Measurements from ENCODE around the gene EIF3I. TPM values are rescaled to one million over a fixed set of nuclear protein-coding genes. Genes with fewer than 3 reads are reported as not detected.
A peak's percentile ranks its signal among the peaks of the same experiment; 100 is the strongest.

Gene EIF3I
- total RNA-seq, 4 donors from 2014 or later, result 98.8 to 211 (median 178) TPM

GRCh38 chr1:32199043-32199716, 23.0 kb upstream of the EIF3I start:
- no peak overlapping the region for H3K4me3 ChIP-seq
- TF ChIP-seq, protein P1, sequence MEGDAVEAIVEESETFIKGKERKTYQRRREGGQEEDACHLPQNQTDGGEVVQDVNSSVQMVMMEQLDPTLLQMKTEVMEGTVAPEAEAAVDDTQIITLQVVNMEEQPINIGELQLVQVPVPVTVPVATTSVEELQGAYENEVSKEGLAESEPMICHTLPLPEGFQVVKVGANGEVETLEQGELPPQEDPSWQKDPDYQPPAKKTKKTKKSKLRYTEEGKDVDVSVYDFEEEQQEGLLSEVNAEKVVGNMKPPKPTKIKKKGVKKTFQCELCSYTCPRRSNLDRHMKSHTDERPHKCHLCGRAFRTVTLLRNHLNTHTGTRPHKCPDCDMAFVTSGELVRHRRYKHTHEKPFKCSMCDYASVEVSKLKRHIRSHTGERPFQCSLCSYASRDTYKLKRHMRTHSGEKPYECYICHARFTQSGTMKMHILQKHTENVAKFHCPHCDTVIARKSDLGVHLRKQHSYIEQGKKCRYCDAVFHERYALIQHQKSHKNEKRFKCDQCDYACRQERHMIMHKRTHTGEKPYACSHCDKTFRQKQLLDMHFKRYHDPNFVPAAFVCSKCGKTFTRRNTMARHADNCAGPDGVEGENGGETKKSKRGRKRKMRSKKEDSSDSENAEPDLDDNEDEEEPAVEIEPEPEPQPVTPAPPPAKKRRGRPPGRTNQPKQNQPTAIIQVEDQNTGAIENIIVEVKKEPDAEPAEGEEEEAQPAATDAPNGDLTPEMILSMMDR (IDR thresholded peaks at IDR 0.05), result no peak
- TF ChIP-seq POLR2A (IDR thresholded peaks at IDR 0.05) (no peak), POLR2AphosphoS5 (IDR thresholded peaks at IDR 0.05) (no peak), EP300 (IDR thresholded peaks at IDR 0.05) (no peak)
- no peak overlapping the region for H3K27ac ChIP-seq
- WGBS, result 45% methylated on average over 4 of the region's 4 CpGs
- DNase-seq (ENCODE audit: low spot score in 2 of 2), result no peak
- H3K27me3 ChIP-seq, result no peaks in the 10 kb centered on the region
- no peaks in the 10 kb centered on the region for H3K9me3 ChIP-seq
- peaks cover 37% of the 10 kb centered on the region for H3K36me3 ChIP-seq
- peaks cover 37% of the 10 kb centered on the region for H3K4me1 ChIP-seq

- Histone ChIP-seq H3K36me3 (peaks cover 32% of the 10 kb centered on the region), H3K4me3 (peak overlapping the region; percentile 57), H3K27ac (peak overlapping the region; percentile 71), H3K9me3 (no peaks in the 10 kb centered on the region), H3K27me3 (no peaks in the 10 kb centered on the region), H3K4me1 (peaks cover 38% of the 10 kb centered on the region)
- no peak for TF ChIP-seq EP300 (IDR thresholded peaks at IDR 0.05)
- WGBS, result 10% methylated on average over 2 of the region's 6 CpGs
- DNase-seq (ENCODE audit: low spot score in 2 of 2), result no peak
These were observed 22.5 kb upstream of the EIF3I start for GRCh38 chr1:32199717-32200072.

DNA sequence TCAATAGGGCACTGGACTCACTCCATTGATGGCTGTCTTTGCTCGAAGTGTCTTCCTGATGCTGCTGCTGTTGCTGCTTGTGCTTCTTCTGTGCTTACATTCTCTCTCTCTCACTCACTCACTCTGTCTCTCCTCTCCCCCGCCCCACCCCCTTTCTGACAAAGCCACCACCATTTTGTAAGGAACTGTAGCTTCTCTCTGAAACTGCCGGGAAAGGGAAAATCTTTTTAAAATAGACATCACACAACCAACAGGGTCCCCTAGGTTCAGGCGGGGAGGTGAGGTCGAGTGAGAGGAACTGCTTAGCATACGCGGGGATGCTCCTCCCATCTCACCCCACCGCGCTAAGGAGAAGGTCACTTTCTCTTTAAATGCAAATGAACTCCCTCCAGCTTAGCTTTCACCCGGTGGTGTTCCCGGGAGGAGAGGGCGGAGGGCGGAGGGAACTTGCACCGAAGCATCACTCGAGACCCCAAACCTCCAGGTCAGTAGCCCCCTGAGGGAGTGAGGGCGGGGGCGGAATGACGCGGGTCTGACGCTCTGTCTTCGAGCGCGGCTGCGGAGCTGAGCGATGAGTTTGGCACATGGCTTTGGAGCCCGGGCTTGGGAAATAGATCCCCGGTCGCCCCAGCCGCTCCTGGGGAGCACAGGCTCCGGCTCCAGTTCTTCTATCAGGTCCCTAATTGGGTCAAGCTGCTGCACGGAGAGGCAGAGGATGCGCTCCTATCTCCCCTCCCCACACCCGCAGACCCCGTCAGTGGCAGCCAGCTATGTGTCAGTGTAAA, 21.8 kb upstream of the EIF3I start, which contains the start of gene CCDC28B:
Gene CCDC28B (plus strand): TSS at position 370 of the 785 bp plus-strand sequence. CDS start 1,341 bp downstream, outside the sequence.
- TF ChIP-seq POLR2AphosphoS5 (IDR thresholded peaks at IDR 0.05) (peak in 1 of 3 donors; percentile 27), POLR2A (IDR thresholded peaks at IDR 0.05) (peak in 1 of 2 donors; percentile 38), EP300 (IDR thresholded peaks at IDR 0.05) (no peak)
- TF ChIP-seq, protein P1 (IDR thresholded peaks at IDR 0.05), result no peak
- Histone ChIP-seq H3K27ac (peak within 1 kb of the TSS; percentile 71), H3K36me3 (peaks cover 25% of the 10 kb centered on the region), H3K4me3 (peak within 1 kb of the TSS; percentile 57), H3K4me1 (peaks cover 44% of the 10 kb centered on the region), H3K27me3 (no peaks in the 10 kb centered on the region), H3K9me3 (no peaks in the 10 kb centered on the region)
- DNase-seq (ENCODE audit: low spot score in 2 of 2), result peak; percentile 81 to 87
- 2% methylated on average over 21 of the region's 34 CpGs for WGBS

DNA sequence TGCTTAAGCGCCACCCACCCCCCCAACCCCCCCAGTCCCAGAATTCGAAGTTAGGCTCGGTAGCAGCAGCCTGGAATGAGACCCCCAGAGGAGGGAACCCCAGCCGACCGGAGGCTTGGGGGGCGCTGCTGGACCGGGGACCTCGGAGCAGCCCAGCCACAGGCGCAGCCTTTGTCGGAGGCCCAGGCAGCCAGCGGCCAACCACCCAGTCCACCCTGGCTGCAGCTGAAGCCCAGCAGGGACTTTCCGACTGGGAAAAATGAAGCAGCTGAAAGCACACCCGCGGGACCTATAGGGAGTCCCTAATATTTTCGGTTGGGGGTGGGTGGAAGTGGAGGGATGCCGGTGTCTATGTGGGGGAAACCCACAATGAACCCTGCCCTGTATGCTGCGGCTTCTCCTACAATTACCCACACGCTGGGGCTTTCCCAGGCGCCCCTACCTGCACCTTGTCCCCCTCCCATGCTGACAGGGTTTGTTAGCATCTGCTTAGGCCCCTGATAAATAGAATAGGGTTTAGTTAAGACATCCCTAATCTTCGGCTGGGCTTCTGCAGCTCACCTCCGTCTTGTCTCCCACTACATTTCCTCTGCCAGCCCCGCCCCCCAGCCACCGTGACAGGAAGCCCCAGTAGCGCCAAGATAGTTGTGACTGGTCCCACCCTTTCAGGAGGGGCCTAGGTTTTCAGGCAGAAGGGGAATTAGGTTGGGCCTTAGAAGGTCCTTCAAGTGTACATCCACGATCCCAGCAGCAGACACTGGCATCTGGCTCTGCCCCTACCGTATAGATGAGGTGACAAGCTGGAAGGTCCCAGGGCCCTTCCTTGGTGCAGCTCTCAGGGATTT, 21.0 kb upstream of the EIF3I start:
- Histone ChIP-seq H3K4me1 (peaks cover 46% of the 10 kb centered on the region), H3K9me3 (no peaks in the 10 kb centered on the region), H3K27ac (peak overlapping the region; percentile 71), H3K36me3 (peaks cover 17% of the 10 kb centered on the region), H3K4me3 (peak overlapping the region; percentile 57), H3K27me3 (no peaks in the 10 kb centered on the region)
- peak; percentile 85 to 87 for DNase-seq (ENCODE audit: low spot score in 2 of 2)
- TF ChIP-seq POLR2A (IDR thresholded peaks at IDR 0.05) (no peak), EP300 (IDR thresholded peaks at IDR 0.05) (no peak)
- TF ChIP-seq, protein P1 (IDR thresholded peaks at IDR 0.05), result no peak
- 8% methylated on average over 14 of the region's 26 CpGs for WGBS

GRCh38 chr1:32204943-32205361, 17.3 kb upstream of the EIF3I start:
- H3K27me3 ChIP-seq, result no peaks in the 10 kb centered on the region
- WGBS, result 31% methylated on average over 25 of the region's 26 CpGs
- TF ChIP-seq POLR2AphosphoS5 (IDR thresholded peaks at IDR 0.05), result no peak
- TF ChIP-seq, protein P1 (IDR thresholded peaks at IDR 0.05), result no peak
- TF ChIP-seq POLR2A (IDR thresholded peaks at IDR 0.05), result no peak
- no peak for TF ChIP-seq EP300 (IDR thresholded peaks at IDR 0.05)
- H3K36me3 ChIP-seq, result no peaks in the 10 kb centered on the region
- no peak for DNase-seq (ENCODE audit: low spot score in 2 of 2)
- peaks cover 45% of the 10 kb centered on the region for H3K4me1 ChIP-seq
- H3K27ac ChIP-seq, result no peak overlapping the region
- no peaks in the 10 kb centered on the region for H3K9me3 ChIP-seq
- H3K4me3 ChIP-seq, result peak overlapping the region; percentile 72
